ENCODE results near the gene RPF1. TPM values are rescaled to one million over a fixed set of nuclear protein-coding genes. Genes with fewer than 3 reads are reported as not detected.

RPF1 gene
- polyA plus RNA-seq, 2 of the 4 experiments (the other 2 are of a cell fraction) = 28.2 to 49.8 TPM

GRCh38 chr1:84488107-84488506, 9.0 kb downstream of the RPF1 start:
- CTCF ChIA-PET = no interaction called here
- 92% methylated on average over 3 of the region's 3 CpGs for WGBS (ENCODE audit: missing lambda C conversion rate)
- POLR2A ChIA-PET = no interaction called here

GRCh38 chr1:84489766-84490165, 10.7 kb downstream of the RPF1 start:
- Histone ChIP-seq H3K4me1 (peaks cover 7% of the 10 kb centered on the region), H3K4me2 (no peak overlapping the region), H3K4me3 (no peak overlapping the region), H3K9me3 (no peaks in the 10 kb centered on the region), H3K27ac (no peak overlapping the region)
- POLR2A ChIA-PET = no interaction called here
- FAIRE-seq (no peak), DNase-seq (ENCODE audit: low read depth in 1 of 2, low spot score in 1 of 2) (no peak), ATAC-seq (no peak)
- TF ChIP-seq, protein P1, sequence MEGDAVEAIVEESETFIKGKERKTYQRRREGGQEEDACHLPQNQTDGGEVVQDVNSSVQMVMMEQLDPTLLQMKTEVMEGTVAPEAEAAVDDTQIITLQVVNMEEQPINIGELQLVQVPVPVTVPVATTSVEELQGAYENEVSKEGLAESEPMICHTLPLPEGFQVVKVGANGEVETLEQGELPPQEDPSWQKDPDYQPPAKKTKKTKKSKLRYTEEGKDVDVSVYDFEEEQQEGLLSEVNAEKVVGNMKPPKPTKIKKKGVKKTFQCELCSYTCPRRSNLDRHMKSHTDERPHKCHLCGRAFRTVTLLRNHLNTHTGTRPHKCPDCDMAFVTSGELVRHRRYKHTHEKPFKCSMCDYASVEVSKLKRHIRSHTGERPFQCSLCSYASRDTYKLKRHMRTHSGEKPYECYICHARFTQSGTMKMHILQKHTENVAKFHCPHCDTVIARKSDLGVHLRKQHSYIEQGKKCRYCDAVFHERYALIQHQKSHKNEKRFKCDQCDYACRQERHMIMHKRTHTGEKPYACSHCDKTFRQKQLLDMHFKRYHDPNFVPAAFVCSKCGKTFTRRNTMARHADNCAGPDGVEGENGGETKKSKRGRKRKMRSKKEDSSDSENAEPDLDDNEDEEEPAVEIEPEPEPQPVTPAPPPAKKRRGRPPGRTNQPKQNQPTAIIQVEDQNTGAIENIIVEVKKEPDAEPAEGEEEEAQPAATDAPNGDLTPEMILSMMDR (IDR thresholded peaks at IDR 0.05) = no peak
- no peak for TF ChIP-seq CHD4 (IDR thresholded peaks at IDR 0.05; ENCODE audit: borderline replicate concordance)
- no peak for TF ChIP-seq KDM5A (IDR thresholded peaks at IDR 0.05)
- TF ChIP-seq, protein P2, sequence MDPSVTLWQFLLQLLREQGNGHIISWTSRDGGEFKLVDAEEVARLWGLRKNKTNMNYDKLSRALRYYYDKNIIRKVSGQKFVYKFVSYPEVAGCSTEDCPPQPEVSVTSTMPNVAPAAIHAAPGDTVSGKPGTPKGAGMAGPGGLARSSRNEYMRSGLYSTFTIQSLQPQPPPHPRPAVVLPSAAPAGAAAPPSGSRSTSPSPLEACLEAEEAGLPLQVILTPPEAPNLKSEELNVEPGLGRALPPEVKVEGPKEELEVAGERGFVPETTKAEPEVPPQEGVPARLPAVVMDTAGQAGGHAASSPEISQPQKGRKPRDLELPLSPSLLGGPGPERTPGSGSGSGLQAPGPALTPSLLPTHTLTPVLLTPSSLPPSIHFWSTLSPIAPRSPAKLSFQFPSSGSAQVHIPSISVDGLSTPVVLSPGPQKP (IDR thresholded peaks at IDR 0.05; ENCODE audit: low read depth, low read length) = no peak
- TF ChIP-seq MAX (IDR thresholded peaks at IDR 0.05) = no peak
- TF ChIP-seq CEBPB (IDR thresholded peaks at IDR 0.05) = no peak
- no peak for TF ChIP-seq GATA3 (IDR thresholded peaks at IDR 0.05; ENCODE audit: borderline replicate concordance)
- TF ChIP-seq SREBF2 (IDR thresholded peaks at IDR 0.05) = no peak
- TF ChIP-seq ZSCAN20 (CRISPR knock-in tag; IDR thresholded peaks at IDR 0.05) = no peak
- TF ChIP-seq HEYL (CRISPR knock-in tag; IDR thresholded peaks at IDR 0.05) = no peak
- no peak for TF ChIP-seq FOSL2 (IDR thresholded peaks at IDR 0.05)
- TF ChIP-seq FOSL2 (CRISPR knock-in tag; IDR thresholded peaks at IDR 0.05) = no peak
- no peak for TF ChIP-seq RFX5 (IDR thresholded peaks at IDR 0.05)
- TF ChIP-seq, protein P3, sequence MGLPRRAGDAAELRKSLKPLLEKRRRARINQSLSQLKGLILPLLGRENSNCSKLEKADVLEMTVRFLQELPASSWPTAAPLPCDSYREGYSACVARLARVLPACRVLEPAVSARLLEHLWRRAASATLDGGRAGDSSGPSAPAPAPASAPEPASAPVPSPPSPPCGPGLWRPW (IDR thresholded peaks at IDR 0.05) = no peak
- no peak for TF ChIP-seq ESRRA (IDR thresholded peaks at IDR 0.05; ENCODE audit: borderline replicate concordance, low read length)
- no peak for TF ChIP-seq TFCP2L1 (CRISPR knock-in tag; IDR thresholded peaks at IDR 0.05)
- no peak for TF ChIP-seq BHLHE40 (IDR thresholded peaks at IDR 0.05; ENCODE audit: low read depth, low read length)
- no peak for TF ChIP-seq HOXB13 (CRISPR knock-in tag; IDR thresholded peaks at IDR 0.05; ENCODE audit: low read depth)
- TF ChIP-seq PBX3 (IDR thresholded peaks at IDR 0.05) = no peak
- TF ChIP-seq, protein P4, sequence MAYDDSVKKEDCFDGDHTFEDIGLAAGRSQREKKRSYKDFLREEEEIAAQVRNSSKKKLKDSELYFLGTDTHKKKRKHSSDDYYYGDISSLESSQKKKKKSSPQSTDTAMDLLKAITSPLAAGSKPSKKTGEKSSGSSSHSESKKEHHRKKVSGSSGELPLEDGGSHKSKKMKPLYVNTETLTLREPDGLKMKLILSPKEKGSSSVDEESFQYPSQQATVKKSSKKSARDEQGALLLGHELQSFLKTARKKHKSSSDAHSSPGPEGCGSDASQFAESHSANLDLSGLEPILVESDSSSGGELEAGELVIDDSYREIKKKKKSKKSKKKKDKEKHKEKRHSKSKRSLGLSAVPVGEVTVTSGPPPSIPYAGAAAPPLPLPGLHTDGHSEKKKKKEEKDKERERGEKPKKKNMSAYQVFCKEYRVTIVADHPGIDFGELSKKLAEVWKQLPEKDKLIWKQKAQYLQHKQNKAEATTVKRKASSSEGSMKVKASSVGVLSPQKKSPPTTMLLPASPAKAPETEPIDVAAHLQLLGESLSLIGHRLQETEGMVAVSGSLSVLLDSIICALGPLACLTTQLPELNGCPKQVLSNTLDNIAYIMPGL (CRISPR knock-in tag; IDR thresholded peaks at IDR 0.05; ENCODE audit: borderline replicate concordance) = no peak
- TF ChIP-seq POLR2A (IDR thresholded peaks at IDR 0.05; ENCODE audit: low read length) = no peak
- 79% methylated on average over 2 of the region's 2 CpGs for WGBS (ENCODE audit: missing lambda C conversion rate)
- CTCF ChIA-PET = no interaction called here

More at GRCh38 chr1:84488107-84488506, 9.0 kb downstream of the RPF1 start:
- Histone ChIP-seq H3K4me1 (peaks cover 7% of the 10 kb centered on the region), H3K9me3 (no peaks in the 10 kb centered on the region), H3K4me2 (no peak overlapping the region), H3K4me3 (no peak overlapping the region), H3K27ac (no peak overlapping the region)
- FAIRE-seq (no peak), ATAC-seq (no peak), DNase-seq (ENCODE audit: low read depth in 1 of 2, low spot score in 1 of 2) (no peak)
- TF ChIP-seq, protein P5, sequence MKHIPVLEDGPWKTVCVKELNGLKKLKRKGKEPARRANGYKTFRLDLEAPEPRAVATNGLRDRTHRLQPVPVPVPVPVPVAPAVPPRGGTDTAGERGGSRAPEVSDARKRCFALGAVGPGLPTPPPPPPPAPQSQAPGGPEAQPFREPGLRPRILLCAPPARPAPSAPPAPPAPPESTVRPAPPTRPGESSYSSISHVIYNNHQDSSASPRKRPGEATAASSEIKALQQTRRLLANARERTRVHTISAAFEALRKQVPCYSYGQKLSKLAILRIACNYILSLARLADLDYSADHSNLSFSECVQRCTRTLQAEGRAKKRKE (CRISPR knock-in tag; IDR thresholded peaks at IDR 0.05; ENCODE audit: low read depth) = no peak
